ENCODE measurements around the gene MORC2. TPM values are rescaled to one million over a fixed set of nuclear protein-coding genes. Genes with fewer than 3 reads are reported as not detected.

Gene MORC2
- total and polyA plus RNA-seq, 2 of the 13 experiments (the other 11 are each of a cell fraction or from before 2014, with no cell fraction given), result 11.9 to 18.3 TPM

DNA sequence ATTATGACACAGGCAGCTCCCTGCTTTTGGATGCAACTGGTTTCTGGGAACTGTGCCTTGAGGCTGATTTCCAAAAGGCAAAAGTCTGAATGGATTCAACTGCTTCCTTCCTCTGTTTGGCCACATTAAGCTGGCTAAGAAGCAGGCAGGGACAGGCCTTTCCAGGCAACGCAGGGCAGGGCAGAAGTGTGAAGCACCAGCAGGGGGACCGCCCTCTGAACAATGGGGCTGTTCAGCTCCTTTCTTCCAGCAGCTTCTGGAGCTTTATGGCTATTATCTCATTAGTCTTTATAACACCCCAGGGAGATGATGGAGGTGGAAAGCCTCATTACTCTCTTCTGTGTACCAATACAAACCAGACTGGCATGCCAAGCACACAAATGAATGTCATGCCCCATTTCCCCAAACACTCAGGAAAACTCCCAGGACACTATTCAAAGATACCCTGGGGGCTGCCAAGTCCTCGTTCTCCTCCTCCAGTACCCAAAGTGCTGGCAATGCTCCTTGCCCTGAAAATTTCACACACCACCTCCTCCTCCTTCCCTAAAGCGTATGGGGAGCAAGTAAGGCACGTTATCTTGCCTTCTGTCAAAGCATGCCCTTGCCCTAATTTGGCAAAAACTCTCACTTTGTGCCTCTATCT, 21.3 kb downstream of the MORC2 start:
- 97% methylated on average over 5 of the region's 5 CpGs for WGBS (ENCODE audit: low lambda C conversion rate)
- TF ChIP-seq, protein P1, sequence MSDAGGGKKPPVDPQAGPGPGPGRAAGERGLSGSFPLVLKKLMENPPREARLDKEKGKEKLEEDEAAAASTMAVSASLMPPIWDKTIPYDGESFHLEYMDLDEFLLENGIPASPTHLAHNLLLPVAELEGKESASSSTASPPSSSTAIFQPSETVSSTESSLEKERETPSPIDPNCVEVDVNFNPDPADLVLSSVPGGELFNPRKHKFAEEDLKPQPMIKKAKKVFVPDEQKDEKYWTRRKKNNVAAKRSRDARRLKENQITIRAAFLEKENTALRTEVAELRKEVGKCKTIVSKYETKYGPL (CRISPR knock-in tag; IDR thresholded peaks at IDR 0.05), result no peak
- no peak for TF ChIP-seq ZBTB3 (CRISPR knock-in tag; IDR thresholded peaks at IDR 0.05; ENCODE audit: borderline replicate concordance, low read depth)
- TF ChIP-seq ZBTB38 (CRISPR knock-in tag; IDR thresholded peaks at IDR 0.05), result no peak
- TF ChIP-seq, protein P2, sequence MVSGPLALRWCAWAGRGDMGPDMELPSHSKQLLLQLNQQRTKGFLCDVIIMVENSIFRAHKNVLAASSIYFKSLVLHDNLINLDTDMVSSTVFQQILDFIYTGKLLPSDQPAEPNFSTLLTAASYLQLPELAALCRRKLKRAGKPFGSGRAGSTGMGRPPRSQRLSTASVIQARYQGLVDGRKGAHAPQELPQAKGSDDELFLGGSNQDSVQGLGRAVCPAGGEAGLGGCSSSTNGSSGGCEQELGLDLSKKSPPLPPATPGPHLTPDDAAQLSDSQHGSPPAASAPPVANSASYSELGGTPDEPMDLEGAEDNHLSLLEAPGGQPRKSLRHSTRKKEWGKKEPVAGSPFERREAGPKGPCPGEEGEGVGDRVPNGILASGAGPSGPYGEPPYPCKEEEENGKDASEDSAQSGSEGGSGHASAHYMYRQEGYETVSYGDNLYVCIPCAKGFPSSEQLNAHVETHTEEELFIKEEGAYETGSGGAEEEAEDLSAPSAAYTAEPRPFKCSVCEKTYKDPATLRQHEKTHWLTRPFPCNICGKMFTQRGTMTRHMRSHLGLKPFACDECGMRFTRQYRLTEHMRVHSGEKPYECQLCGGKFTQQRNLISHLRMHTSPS (CRISPR knock-in tag; IDR thresholded peaks at IDR 0.05; ENCODE audit: low read depth), result no peak
- no peak for TF ChIP-seq CEBPG (CRISPR knock-in tag; IDR thresholded peaks at IDR 0.05)
- TF ChIP-seq, protein P3, sequence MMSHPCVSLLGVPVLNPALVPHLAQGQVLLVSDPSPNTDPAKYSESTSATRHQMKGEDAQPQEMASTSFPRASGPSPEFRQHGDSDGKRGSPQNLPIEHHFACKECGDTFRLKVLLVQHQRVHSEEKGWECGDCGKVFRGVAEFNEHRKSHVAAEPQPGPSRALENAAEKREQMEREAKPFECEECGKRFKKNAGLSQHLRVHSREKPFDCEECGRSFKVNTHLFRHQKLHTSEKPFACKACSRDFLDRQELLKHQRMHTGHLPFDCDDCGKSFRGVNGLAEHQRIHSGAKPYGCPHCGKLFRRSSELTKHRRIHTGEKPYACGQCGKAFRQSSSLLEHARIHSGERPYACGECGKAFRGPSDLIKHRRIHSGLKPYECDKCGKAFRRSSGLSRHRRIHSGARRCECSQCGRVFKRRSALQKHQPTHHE (CRISPR knock-in tag; IDR thresholded peaks at IDR 0.05; ENCODE audit: borderline replicate concordance), result no peak
- TF ChIP-seq ZNF724P (CRISPR knock-in tag; IDR thresholded peaks at IDR 0.05; ENCODE audit: borderline replicate concordance), result no peak
- TF ChIP-seq RBM39 (IDR thresholded peaks at IDR 0.05; ENCODE audit: low read depth, low read length, poor library complexity, severe bottlenecking), result no peak
- no TSS peak for BruUV-seq (replicated peaks)
- in situ Hi-C loops (cut with HindIII; ENCODE audit: extremely low pct_ligation_motif_present, low pct_unique_long_range_greater_than_20kb) (no loop called here), intact Hi-C loops (cut with micrococcal nuclease; ENCODE audit: unreplicated experiment) (loop anchor here (5.0 kb wide), 1 partner anchor 135 kb away; the partner anchor contains the start of gene SMTN)
- Histone ChIP-seq H2AFZ (ENCODE audit: low read length) (no peak overlapping the region), H3K27ac (ENCODE audit: extremely low read length, insufficient read depth, low read length) (no peak overlapping the region), H3K27me3 (ENCODE audit: control insufficient read depth in 1 of 2, insufficient read depth in 2 of 2, low read length in 2 of 2) (no peaks in the 10 kb centered on the region), H3K4me3 (replicated peaks in 1 of 3; ENCODE audit: insufficient read depth in 1 of 3, low read depth in 2 of 3, low read length in 3 of 3) (no peak overlapping the region), H3K4me1 (ENCODE audit: insufficient read depth, low read length) (no peaks in the 10 kb centered on the region), H3K4me2 (ENCODE audit: low read depth, low read length) (no peak overlapping the region), H3K36me3 (replicated peaks in 1 of 2; ENCODE audit: control insufficient read depth in 1 of 2, insufficient read depth in 2 of 2, low read length in 2 of 2) (peaks cover 48 to 95% of the 10 kb centered on the region in 2 experiments), H3K79me2 (ENCODE audit: insufficient read depth, low read length) (no peaks in the 10 kb centered on the region), H4K20me1 (ENCODE audit: insufficient read depth, low read length) (no peaks in the 10 kb centered on the region), H3K9me3 (ENCODE audit: low read length) (no peaks in the 10 kb centered on the region), H3K9ac (ENCODE audit: insufficient read depth, low read depth, low read length) (no peak overlapping the region)
- DNase-seq (ENCODE audit: low spot score) (no peak), FAIRE-seq (no peak), ATAC-seq (no peak)
- ChIA-PET CTCF (ENCODE audit: low intra/inter-chr PET ratio, low total read pairs) (interaction anchor here (0.8 to 2.2 kb wide), 3 partner anchors 135 to 203 kb away, joined by 3 to 14 read pairs (median 7); no protein-coding TSS in a partner anchor), POLR2A (no interaction called here)

Data from HepG2 (cell line).